ENCODE measurements around the gene SEMA5A. TPM values are rescaled to one million over a fixed set of nuclear protein-coding genes. Genes with fewer than 3 reads are reported as not detected.

Gene SEMA5A
- polyA plus RNA-seq, 1 donor (not counting 4 experiments of a cell fraction or from before 2014, with no cell fraction given): 0.16 TPM

- H3K36me3 ChIP-seq (ENCODE audit: control insufficient read depth in 2 of 2, extremely low read depth in 1 of 2, insufficient read depth in 2 of 2, low read length in 2 of 2): no peaks in the 10 kb centered on the region
- no peak overlapping the region for H3K27ac ChIP-seq (ENCODE audit: control insufficient read depth, insufficient read depth, low read length)
- dilution Hi-C loops (cut with MboI; ENCODE audit: extremely low pct_ligation_motif_present, low sequenced_read_pairs): no loop called here
- no peaks in the 10 kb centered on the region for H3K9me1 ChIP-seq (ENCODE audit: control insufficient read depth, extremely low read depth, insufficient read depth, low read length)
- TF ChIP-seq CTCF (optimal IDR thresholded peaks at IDR 0.05 in 1 of 3, IDR thresholded peaks at IDR 0.05 in 1 of 3, conservative IDR thresholded peaks at IDR 0.05 in 1 of 3; ENCODE audit: extremely low read depth in 1 of 3, insufficient read depth in 2 of 3, low read length in 3 of 3) (no peak), EZH2 (IDR thresholded peaks at IDR 0.05; ENCODE audit: low read length) (no peak)
- no peaks in the 10 kb centered on the region for H3K79me2 ChIP-seq (ENCODE audit: control insufficient read depth, insufficient read depth, low read length)
- H3K27me3 ChIP-seq (ENCODE audit: control insufficient read depth, extremely low read depth, insufficient read depth, low read length): no peaks in the 10 kb centered on the region
- H3K9me3 ChIP-seq (ENCODE audit: control insufficient read depth, low read depth, low read length): no peaks in the 10 kb centered on the region
- no peak overlapping the region for H3K9ac ChIP-seq (ENCODE audit: control insufficient read depth, extremely low read depth, insufficient read depth, low read length)
- no peak for FAIRE-seq
- no peak overlapping the region for H2AFZ ChIP-seq (ENCODE audit: control insufficient read depth, low read length)
- no peak overlapping the region for H3K4me2 ChIP-seq (ENCODE audit: control insufficient read depth, extremely low read depth, insufficient read depth, low read depth, low read length)
- no peak overlapping the region for H3K4me3 ChIP-seq (ENCODE audit: control insufficient read depth in 2 of 3, extremely low read depth in 1 of 3, insufficient read depth in 2 of 3, low read depth in 1 of 3, low read length in 3 of 3)
- no peaks in the 10 kb centered on the region for H3K4me1 ChIP-seq (ENCODE audit: control insufficient read depth, extremely low read depth, insufficient read depth, low read length)
- no peak for DNase-seq (ENCODE audit: low read depth, low spot score)
- no peaks in the 10 kb centered on the region for H4K20me1 ChIP-seq (ENCODE audit: control insufficient read depth, extremely low read depth, insufficient read depth, low read length)
Observed at GRCh38 chr5:9387879-9388278, 158.0 kb downstream of the SEMA5A start.

- FAIRE-seq (no peak), DNase-seq (ENCODE audit: low read depth, low spot score) (no peak)
- Histone ChIP-seq H4K20me1 (ENCODE audit: control insufficient read depth, extremely low read depth, insufficient read depth, low read length) (no peaks in the 10 kb centered on the region), H3K36me3 (ENCODE audit: control insufficient read depth in 2 of 2, extremely low read depth in 1 of 2, insufficient read depth in 2 of 2, low read length in 2 of 2) (no peaks in the 10 kb centered on the region), H3K9me1 (ENCODE audit: control insufficient read depth, extremely low read depth, insufficient read depth, low read length) (no peaks in the 10 kb centered on the region), H3K4me2 (ENCODE audit: control insufficient read depth, extremely low read depth, insufficient read depth, low read depth, low read length) (no peak overlapping the region), H3K4me3 (ENCODE audit: control insufficient read depth in 2 of 3, extremely low read depth in 1 of 3, insufficient read depth in 2 of 3, low read depth in 1 of 3, low read length in 3 of 3) (no peak overlapping the region), H2AFZ (ENCODE audit: control insufficient read depth, low read length) (no peak overlapping the region), H3K79me2 (ENCODE audit: control insufficient read depth, insufficient read depth, low read length) (no peaks in the 10 kb centered on the region), H3K9me3 (ENCODE audit: control insufficient read depth, low read depth, low read length) (no peaks in the 10 kb centered on the region), H3K27me3 (ENCODE audit: control insufficient read depth, extremely low read depth, insufficient read depth, low read length) (no peaks in the 10 kb centered on the region), H3K27ac (ENCODE audit: control insufficient read depth, insufficient read depth, low read length) (no peak overlapping the region), H3K4me1 (ENCODE audit: control insufficient read depth, extremely low read depth, insufficient read depth, low read length) (no peaks in the 10 kb centered on the region), H3K9ac (ENCODE audit: control insufficient read depth, extremely low read depth, insufficient read depth, low read length) (no peak overlapping the region)
- dilution Hi-C loops (cut with MboI; ENCODE audit: extremely low pct_ligation_motif_present, low sequenced_read_pairs): no loop called here
- TF ChIP-seq EZH2 (IDR thresholded peaks at IDR 0.05; ENCODE audit: low read length): no peak
- no peak for TF ChIP-seq CTCF (optimal IDR thresholded peaks at IDR 0.05 in 1 of 3, IDR thresholded peaks at IDR 0.05 in 1 of 3, conservative IDR thresholded peaks at IDR 0.05 in 1 of 3; ENCODE audit: extremely low read depth in 1 of 3, insufficient read depth in 2 of 3, low read length in 3 of 3)
Observed at GRCh38 chr5:9386945-9387344, 158.9 kb downstream of the SEMA5A start.

All from keratinocyte (primary cell).